NB4 (cell line): ENCODE data around the gene TEX54.

Experiments
- CTCF ChIP-seq: IDR thresholded peaks from one replicate; pipeline ENCODE4 v1.5.1; 2012; ENCODE audit warnings: low read depth, low read length
- MAX ChIP-seq: IDR thresholded peaks from 2 replicates; pipeline ENCODE4 v1.6.1; 2011; ENCODE audit warnings: low read depth, low read length
- MYC ChIP-seq: IDR thresholded peaks from 2 replicates; pipeline ENCODE4 v1.6.1; 2011; ENCODE audit warnings: low read depth, low read length
- POLR2A ChIP-seq: IDR thresholded peaks from 2 replicates; pipeline ENCODE4 v1.6.1; 2011; ENCODE audit warnings: mild to moderate bottlenecking; ENCODE audit not compliant: insufficient read length; ENCODE audit errors: extremely low read depth

GRCh38 chr11:62792202-62792575 lies 40.5 kb downstream of the TEX54 start:
- TF ChIP-seq CTCF (no peak), POLR2A (no peak), MAX (no peak), MYC (no peak)
